Measurements from ENCODE around the gene PRAMEF13.
"Not testable (repeated sequence)": the region's sequence is repeated elsewhere in the genome, so short reads cannot be mapped to it uniquely, and the experiment has no call there.

Gene PRAMEF13

DNA sequence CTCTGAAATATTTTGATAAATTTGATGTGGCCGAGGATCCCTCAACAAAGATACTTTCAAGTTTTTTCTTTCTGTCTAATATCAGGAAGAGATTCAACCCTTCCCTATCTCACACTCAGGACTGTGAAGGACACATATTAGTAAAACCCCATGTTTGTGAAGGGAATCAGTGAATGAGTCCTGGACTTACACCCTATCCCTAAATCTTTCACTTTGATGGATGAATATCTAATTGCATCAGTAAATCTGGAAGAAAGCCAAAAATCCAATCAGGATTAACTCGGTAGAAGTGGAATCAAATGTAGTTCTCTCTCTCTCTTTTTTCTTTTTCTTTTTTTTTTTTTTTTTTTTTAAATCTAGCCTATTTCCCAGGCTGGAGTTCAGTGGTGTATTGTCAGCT, 29.7 kb downstream of the PRAMEF13 start, which contains the start of gene PRAMEF9:
PRAMEF9 (plus strand) TSS at position 301 of the 400 bp plus-strand sequence. CDS start 3,433 bp downstream, outside the sequence.
- DNase-seq (ENCODE audit: low read depth) = not testable (repeated sequence)

DNA sequence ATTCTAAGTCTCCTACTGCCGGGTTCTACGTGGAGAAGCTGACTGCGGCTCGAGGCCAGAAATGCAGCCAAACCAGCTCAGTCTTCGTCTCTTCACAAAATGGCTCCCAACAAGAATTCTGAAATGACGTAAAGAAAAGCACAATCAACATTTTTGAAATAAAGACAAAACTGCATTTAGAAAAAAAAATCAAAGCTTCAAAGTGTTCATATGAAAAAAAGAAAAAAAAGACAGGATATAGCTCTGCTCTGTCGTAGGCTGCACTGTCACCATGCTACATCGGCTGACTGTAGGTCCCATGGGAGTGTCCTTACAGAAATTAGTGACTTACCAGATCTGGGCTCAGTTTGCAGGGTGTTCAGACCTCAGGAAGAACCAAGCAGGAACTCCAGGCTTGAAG, 35.7 kb downstream of the PRAMEF13 start, which contains the start of gene HNRNPCL4:
HNRNPCL4 (minus strand) TSS at position 101 of the 400 bp plus-strand sequence. CDS start 164 bp downstream, outside the sequence.
- not testable (repeated sequence) for DNase-seq (ENCODE audit: low read depth)

DNA sequence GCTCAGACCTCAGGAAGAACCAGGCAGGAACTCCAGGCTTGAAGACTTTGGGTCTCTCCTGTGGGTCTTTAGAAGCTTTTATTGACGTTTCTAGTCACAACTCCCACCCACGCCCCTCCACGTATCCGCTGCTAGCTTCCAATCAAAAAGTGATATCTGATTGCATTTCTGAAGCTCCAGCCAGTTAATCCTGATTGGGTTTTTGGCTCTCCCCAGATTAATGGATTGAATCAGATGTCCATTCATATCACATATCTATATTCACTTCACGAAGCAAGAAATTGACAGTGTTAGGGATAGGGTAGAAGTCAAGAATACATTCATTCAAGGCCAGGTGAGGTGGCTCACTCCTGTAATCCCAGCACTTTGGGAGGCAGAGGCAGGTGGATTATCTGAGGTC, 45.3 kb downstream of the PRAMEF13 start, which contains the start of gene PRAMEF26:
PRAMEF26 (minus strand) TSS at position 101 of the 400 bp plus-strand sequence. CDS start 2,914 bp downstream, outside the sequence.
- DNase-seq (ENCODE audit: low read depth) = not testable (repeated sequence)
